Psoas muscle (tissue), 8 donors: ENCODE measurements around the gene AHCY. TPM values are rescaled to one million over a fixed set of nuclear protein-coding genes. Genes with fewer than 3 reads are reported as not detected.
"Not testable (repeated sequence)": the region's sequence is repeated elsewhere in the genome, so short reads cannot be mapped to it uniquely, and the experiment has no call there.

Experiments used
- ATAC-seq, 4 donors: fragments of 200-7000 bp; cut with Tn5 transposase; one replicate each; pipeline ENCODE4 v1.9.1; 2020; ENCODE audit warnings: moderate library complexity in 3 of 4, mild to moderate bottlenecking in 2 of 4
- DNase-seq, 2 donors: peaks; one replicate each; pipeline ENCODE4 v3.0.0-alpha.2; 2020
- H3K27ac ChIP-seq: fragments of 200-600 bp; one replicate; pipeline ENCODE4 v1.8.0; 2022
- H3K27me3 ChIP-seq, 3 donors: fragments of 200-600 bp in 1 of 3; one replicate each; pipeline versions ENCODE4 v1.6.1 to v1.8.0; 2013 to 2022; ENCODE audit warnings: low read length in 2 of 3, mild to moderate bottlenecking in 2 of 3, moderate library complexity in 1 of 3; ENCODE audit not compliant: insufficient read depth in 3 of 3
- H3K36me3 ChIP-seq, 2 donors: fragments of 200-600 bp in 1 of 2; one replicate each; pipeline versions ENCODE4 v1.6.1 to v1.8.0; 2013 to 2022; ENCODE audit warnings: low read depth in 1 of 2, mild to moderate bottlenecking in 1 of 2, moderate library complexity in 1 of 2; ENCODE audit not compliant: insufficient read depth in 1 of 2
- H3K4me1 ChIP-seq: fragments of 200-600 bp; one replicate; pipeline ENCODE4 v1.8.0; 2022
- H3K4me3 ChIP-seq: fragments of 200-600 bp; one replicate; pipeline ENCODE4 v1.8.0; 2022; ENCODE audit warnings: mild to moderate bottlenecking
- H3K9me3 ChIP-seq: fragments of 200-600 bp; one replicate; pipeline ENCODE4 v1.8.0; 2022
- CTCF ChIP-seq: fragments of 200-600 bp; IDR thresholded peaks from one replicate; pipeline ENCODE4 v1.8.0; 2022; ENCODE audit warnings: antibody characterized with exemption
- whole genome bisulfite sequencing, 3 donors: extraction: QIAGEN DNeasy Blood & Tissue Kit; methylation state at CpG; one replicate each; pipeline versions ENCODE4 v1.1.6 to v1.1.7; 2013; 5-methylcytosine and 5-hydroxymethylcytosine counted together
- intact Hi-C, 2 donors: fragments of 100-400 bp; cut with DNase I; formaldehyde crosslinking; loops; one replicate each; pipeline versions ENCODE4 v1.11.0 to v1.14.2; 2022
- polyA plus RNA-seq, 3 donors: library from polyadenylated mRNA; stranded (reverse); fragments of 200-250 nt; gene quantifications; one replicate each; pipeline ENCODE4 v1.2.3, GENCODE V29; 2013
- total RNA-seq, 4 donors: library from RNA; stranded (reverse); fragmentation: NEBNext Ultra II Directional in 2 of 4; extraction: Animal tissue kit (Norgen Biotek cat#: 25700) in 2 of 4; gene quantifications; one replicate each; pipeline versions ENCODE4 v1.2.1 to v1.2.4, GENCODE V29; 2021 to 2023
- donor health status: healthy with polysubstance abuse.
- donor health status: DM: no; HTN: no; CAD: no; lungs with moderate emphysema.
- donor health status: Bipolar disorder and iron deficiency.
- donor health status: healthy.
- donor health status: DM: yes; HTN: yes; CAD: no.
- donor health status: DM: no; HTN: no; CAD: no.
- donor health status: DM: no; HTN: no; CAD: no.
- donor health status: DM: yes; HTN: yes; CAD: no.

The AHCY gene
- total and polyA plus RNA-seq, 7 donors: 56.2 to 128 (median 89.6) TPM

GRCh38 chr20:34254979-34255378 is 48.2 kb downstream of the AHCY start:
- Histone ChIP-seq H3K27ac (no peak overlapping the region), H3K4me3 (no peak overlapping the region), H3K4me1 (no peaks in the 10 kb centered on the region), H3K9me3 (no peaks in the 10 kb centered on the region), H3K27me3 (no peaks in the 10 kb centered on the region), H3K36me3 (no peaks in the 10 kb centered on the region)
- intact Hi-C loops: no loop called here
- TF ChIP-seq CTCF: no peak
- 87 to 90% (median 88%) methylated on average over 1 of the region's 1 CpG for WGBS, 3 donors
- no peak for DNase-seq
- no peak for ATAC-seq

- H3K27ac ChIP-seq, H3K4me3 ChIP-seq, ATAC-seq, H3K36me3 ChIP-seq, H3K9me3 ChIP-seq, H3K27me3 ChIP-seq, intact Hi-C loops, DNase-seq, H3K4me1 ChIP-seq: not testable (repeated sequence)
- WGBS, 3 donors: 70% methylated on average over 7 of the region's 7 CpGs
These were observed 50.6 kb downstream of the AHCY start for GRCh38 chr20:34252431-34253086.

DNA sequence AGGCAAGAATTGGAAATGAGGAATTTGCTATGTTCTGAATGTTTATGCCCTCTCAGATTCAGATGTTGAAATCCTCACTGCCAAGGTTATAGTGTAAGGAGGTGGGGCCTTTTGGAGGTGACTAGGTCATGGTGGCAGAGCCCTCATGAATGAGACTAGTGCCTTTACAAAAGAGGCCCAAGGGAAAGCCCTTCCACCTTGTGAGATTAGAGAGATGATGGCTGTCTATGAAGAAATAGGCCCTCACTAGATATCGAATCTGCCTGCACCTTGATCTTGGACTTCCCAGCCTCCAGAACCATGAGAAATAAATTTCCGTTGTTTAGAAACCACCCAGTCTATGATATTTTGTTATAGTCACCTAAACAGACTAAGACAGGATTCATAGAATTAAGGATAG is 51.5 kb downstream of the AHCY start:
- 85 to 95% (median 88%) methylated on average over 2 of the region's 2 CpGs for whole genome bisulfite sequencing, 3 donors
- intact Hi-C loops: no loop called here
- Histone ChIP-seq H3K4me3 (no peak overlapping the region), H3K36me3 (no peaks in the 10 kb centered on the region), H3K4me1 (no peaks in the 10 kb centered on the region), H3K9me3 (no peaks in the 10 kb centered on the region), H3K27me3 (no peaks in the 10 kb centered on the region), H3K27ac (no peak overlapping the region)
- DNase-seq: no peak
- TF ChIP-seq CTCF: no peak
- no peak for ATAC-seq

DNA sequence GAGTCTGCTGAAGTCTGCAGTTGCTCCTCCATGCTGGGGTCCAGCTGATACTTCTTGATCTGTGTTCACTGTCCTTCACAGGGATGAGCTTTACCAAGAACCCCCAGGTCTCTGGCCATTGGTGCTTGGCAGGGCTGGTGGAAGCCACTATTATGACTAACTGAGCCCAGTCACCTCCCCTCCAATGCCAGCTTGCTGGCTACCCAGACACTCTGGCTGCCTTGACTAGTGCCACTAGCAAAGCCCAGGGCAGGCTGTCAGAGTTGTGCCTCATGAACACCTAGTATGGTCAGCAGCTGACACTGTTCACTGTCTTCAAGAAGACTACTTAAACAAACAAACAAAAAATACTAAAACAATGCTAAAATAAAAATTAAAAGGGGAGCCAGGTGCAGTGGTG is 53.1 kb downstream of the AHCY start:
- H3K27me3 ChIP-seq: no peaks in the 10 kb centered on the region
- no peak for TF ChIP-seq CTCF

GRCh38 chr20:34249291-34249690 is 53.9 kb downstream of the AHCY start:
- no peaks in the 10 kb centered on the region for H3K9me3 ChIP-seq
- ATAC-seq (peak in 2 of 4 donors; percentile 50 to 59), DNase-seq (no peak)
- intact Hi-C loops: no loop called here
- H3K4me1 ChIP-seq: no peaks in the 10 kb centered on the region
- H3K4me3 ChIP-seq: no peak overlapping the region
- H3K36me3 ChIP-seq: no peaks in the 10 kb centered on the region
- WGBS, 3 donors: 60 to 69% (median 63%) methylated on average over 6 of the region's 6 CpGs
- TF ChIP-seq CTCF: no peak
- no peak overlapping the region for H3K27ac ChIP-seq
- H3K27me3 ChIP-seq: no peaks in the 10 kb centered on the region

More for the DNA sequence above, 53.1 kb downstream of the AHCY start:
- intact Hi-C loops: no loop called here
- no peaks in the 10 kb centered on the region for H3K9me3 ChIP-seq
- no peak overlapping the region for H3K4me3 ChIP-seq
- no peaks in the 10 kb centered on the region for H3K4me1 ChIP-seq
- ATAC-seq: no peak
- no peaks in the 10 kb centered on the region for H3K36me3 ChIP-seq
- no peak overlapping the region for H3K27ac ChIP-seq
- no peak for DNase-seq
